OCI-LY7 (cell line): ENCODE measurements around the gene SPATA32. TPM values are rescaled to one million over a fixed set of nuclear protein-coding genes. Genes with fewer than 3 reads are reported as not detected.

Experiments
- BruUV-seq: library from RNA; stranded (reverse); fragments of 400-500 nt; replicated peaks from 2 replicates; lab custom pipeline; 2021; lab: Mats Ljungman, UMichigan
- CTCF ChIA-PET: fragments of 300-600 bp; sonication (Branson Sonifier 250); formaldehyde crosslinking; loops from one replicate; lab custom pipeline; 2022; ENCODE audit warnings: antibody characterized with exemption; ENCODE audit not compliant: unreplicated experiment; lab: Charles Lee
- POLR2A ChIA-PET: fragments of 300-600 bp; sonication (Branson Sonifier 250); formaldehyde crosslinking; loops from one replicate; lab custom pipeline; 2022; ENCODE audit warnings: antibody characterized with exemption; lab: Charles Lee
- DNase-seq: peaks from one replicate; pipeline ENCODE4 v3.0.0-alpha.2; 2015; ENCODE audit warnings: low spot score
- H2AFZ ChIP-seq: fragments of 200-600 bp; sonication (generic), shearing (Covaris generic); 2 replicates; pipeline ENCODE4 v1.6.1; 2014; ENCODE audit warnings: mild to moderate bottlenecking, antibody characterized with exemption, low read length, moderate library complexity
- H3K27ac ChIP-seq: fragments of 200-600 bp; sonication (generic); 2 replicates; pipeline ENCODE4 v1.5.1; 2014; ENCODE audit warnings: mixed run types, low read depth, mild to moderate bottlenecking, moderate library complexity, low read length, inconsistent platforms; ENCODE audit not compliant: poor library complexity, severe bottlenecking
- H3K36me3 ChIP-seq: fragments of 200-600 bp; sonication (generic); 2 replicates; pipeline ENCODE4 v1.6.1; 2014; ENCODE audit warnings: mild to moderate bottlenecking, antibody characterized with exemption, low read length, moderate library complexity, mixed read lengths; ENCODE audit not compliant: insufficient read depth
- H3K4me1 ChIP-seq: fragments of 200-600 bp; sonication (generic); 2 replicates; pipeline ENCODE4 v1.5.1; 2014; ENCODE audit warnings: mild to moderate bottlenecking, low read length; ENCODE audit not compliant: insufficient read depth, poor library complexity, severe bottlenecking
- H3K4me2 ChIP-seq: fragments of 200-600 bp; sonication (generic); 2 replicates; pipeline ENCODE4 v1.6.1; 2014; ENCODE audit warnings: mild to moderate bottlenecking, low read length
- H3K4me3 ChIP-seq: fragments of 200-600 bp; sonication (generic); 2 replicates; pipeline ENCODE4 v1.5.1; 2014; ENCODE audit warnings: mild to moderate bottlenecking, low read depth, low read length; ENCODE audit not compliant: poor library complexity, severe bottlenecking
- H3K79me2 ChIP-seq: fragments of 200-600 bp; sonication (generic); 2 replicates; pipeline ENCODE4 v1.6.1; 2016; ENCODE audit warnings: low read depth, mild to moderate bottlenecking, low read length, moderate library complexity, mixed read lengths; ENCODE audit not compliant: insufficient read depth
- H3K9me2 ChIP-seq: fragments of 200-600 bp; sonication (generic); 2 replicates; pipeline ENCODE4 v1.6.1; 2016; ENCODE audit warnings: mild to moderate bottlenecking, low read length, mixed read lengths; ENCODE audit not compliant: insufficient read depth
- H3K9me3 ChIP-seq: fragments of 200-600 bp; sonication (generic); 2 replicates; pipeline ENCODE4 v1.6.1; 2014; ENCODE audit warnings: mild to moderate bottlenecking, mixed run types, low read length, mixed read lengths
- H4K20me1 ChIP-seq: fragments of 200-600 bp; sonication (generic); 2 replicates; pipeline ENCODE4 v1.6.1; 2014; ENCODE audit warnings: mild to moderate bottlenecking, antibody characterized with exemption, low read length, moderate library complexity, mixed read lengths; ENCODE audit not compliant: insufficient read depth
- CTCF ChIP-seq: fragments of 200-600 bp; sonication (generic); conservative IDR thresholded peaks from 2 replicates; pipeline ENCODE4 v1.5.1; 2014; ENCODE audit warnings: mild to moderate bottlenecking, antibody characterized with exemption, low read length, moderate library complexity, mixed read lengths
- EZH2phosphoT487 ChIP-seq: fragments of 200-600 bp; sonication (generic); IDR thresholded peaks from 2 replicates; pipeline ENCODE4 v1.6.1; 2018; ENCODE audit warnings: low read depth, borderline replicate concordance, mild to moderate bottlenecking, mixed run types, antibody characterized with exemption, low read length, moderate library complexity, mixed read lengths
- intact Hi-C: fragments of 100-400 bp; cut with micrococcal nuclease; formaldehyde crosslinking; loops from one replicate; pipeline ENCODE4 v1.10.0; 2022; ENCODE audit not compliant: unreplicated experiment
- total RNA-seq, 2 experiments: library from RNA; depleted of rRNA in 1 of 2; stranded (reverse); fragments of >200 nt in 1 of 2; shearing (Covaris generic) in 1 of 2; gene quantifications; 2 replicates each; pipeline ENCODE4 v1.2.3, GENCODE V29; 2014 to 2022

Gene SPATA32
- total RNA-seq, 2 experiments from 2014 or later, result not detected

DNA sequence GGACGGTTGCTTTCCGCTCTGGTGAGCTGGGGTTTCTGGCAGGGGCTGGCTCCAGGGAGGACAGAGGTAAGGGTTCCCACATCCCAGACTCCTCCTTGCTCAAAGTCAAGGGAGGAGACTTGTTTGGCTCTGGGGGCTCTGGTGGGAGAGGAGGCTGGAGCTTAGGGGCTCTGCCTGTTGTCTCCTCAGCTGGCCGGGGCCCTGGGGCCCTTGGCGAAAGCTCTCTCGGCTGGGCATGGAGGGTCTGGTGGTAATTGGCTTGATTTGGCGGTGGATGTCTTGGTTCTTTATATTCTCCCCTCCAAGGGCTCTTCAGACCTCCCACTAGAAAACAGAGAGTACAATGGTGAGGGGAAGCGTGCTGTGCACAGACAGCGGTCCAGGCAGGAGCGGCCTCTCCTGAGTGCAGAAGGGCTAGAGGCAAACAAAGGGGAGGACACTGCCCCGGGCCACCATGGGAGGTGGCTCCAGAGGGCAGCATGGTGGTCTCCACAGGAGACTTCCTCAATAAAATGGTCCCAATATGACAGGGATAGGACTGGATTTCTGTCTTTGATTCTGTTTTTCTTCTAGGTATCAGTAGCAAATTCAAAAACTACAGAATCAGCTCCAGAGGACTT is 5.7 kb upstream of the SPATA32 start:
- H3K4me2 ChIP-seq, result no peak overlapping the region
- H3K36me3 ChIP-seq, result peaks cover 67% of the 10 kb centered on the region
- H3K79me2 ChIP-seq, result no peaks in the 10 kb centered on the region
- H2AFZ ChIP-seq, result no peak overlapping the region
- no peak overlapping the region for H3K4me3 ChIP-seq
- POLR2A ChIA-PET, result no interaction called here
- DNase-seq, result no peak
- H4K20me1 ChIP-seq, result no peaks in the 10 kb centered on the region
- H3K4me1 ChIP-seq, result peaks cover 1% of the 10 kb centered on the region
- intact Hi-C loops, result no loop called here
- CTCF ChIA-PET, result no interaction called here
- H3K9me3 ChIP-seq, result no peaks in the 10 kb centered on the region
- no peaks in the 10 kb centered on the region for H3K9me2 ChIP-seq
- no TSS peak for BruUV-seq
- no peak overlapping the region for H3K27ac ChIP-seq
- no peak for TF ChIP-seq CTCF
- no peak for TF ChIP-seq EZH2phosphoT487

GRCh38 chr17:45266372-45266926 is 4.6 kb upstream of the SPATA32 start:
- Histone ChIP-seq H3K79me2 (no peaks in the 10 kb centered on the region), H3K9me2 (no peaks in the 10 kb centered on the region), H3K36me3 (peaks cover 67% of the 10 kb centered on the region), H4K20me1 (no peaks in the 10 kb centered on the region), H3K4me1 (peaks cover 12% of the 10 kb centered on the region), H3K4me3 (no peak overlapping the region), H3K9me3 (no peaks in the 10 kb centered on the region), H2AFZ (no peak overlapping the region), H3K27ac (no peak overlapping the region), H3K4me2 (no peak overlapping the region)
- TF ChIP-seq EZH2phosphoT487, result no peak
- TF ChIP-seq CTCF, result no peak
- BruUV-seq, result no TSS peak
- no peak for DNase-seq
- intact Hi-C loops, result no loop called here
- ChIA-PET POLR2A (no interaction called here), CTCF (no interaction called here)

DNA sequence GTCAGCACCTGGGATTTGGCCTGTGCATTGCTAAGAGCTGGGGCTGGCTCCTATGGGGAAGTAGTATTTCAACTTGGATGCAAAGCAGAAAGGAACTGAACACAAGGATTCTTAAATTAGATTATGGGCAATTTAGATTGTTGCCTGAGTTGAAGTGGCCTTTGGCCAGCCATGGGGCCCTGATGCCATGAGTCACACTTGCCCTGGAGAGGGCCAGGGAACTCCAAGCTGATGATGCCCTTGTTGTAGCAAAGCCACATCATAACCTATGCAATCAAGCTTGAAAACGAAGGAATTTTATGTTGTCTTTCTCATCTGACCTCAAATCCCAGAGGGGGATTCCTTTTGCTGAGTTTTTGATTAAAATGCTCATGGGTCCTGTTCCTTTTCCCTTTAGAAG is 3.9 kb upstream of the SPATA32 start:
- Histone ChIP-seq H3K4me1 (peaks cover 19% of the 10 kb centered on the region), H3K79me2 (no peaks in the 10 kb centered on the region), H3K9me2 (no peaks in the 10 kb centered on the region), H3K4me3 (no peak overlapping the region), H3K9me3 (no peaks in the 10 kb centered on the region), H2AFZ (no peak overlapping the region), H3K4me2 (no peak overlapping the region), H4K20me1 (no peaks in the 10 kb centered on the region), H3K36me3 (peaks cover 64% of the 10 kb centered on the region), H3K27ac (no peak overlapping the region)
- ChIA-PET CTCF (no interaction called here), POLR2A (no interaction called here)
- no peak for DNase-seq
- intact Hi-C loops, result no loop called here
- BruUV-seq, result no TSS peak
- no peak for TF ChIP-seq EZH2phosphoT487
- TF ChIP-seq CTCF, result no peak
